ENCODE results near the gene NAXD. TPM values are rescaled to one million over a fixed set of nuclear protein-coding genes. Genes with fewer than 3 reads are reported as not detected.
"Not testable (repeated sequence)": the region's sequence is repeated elsewhere in the genome, so short reads cannot be mapped to it uniquely, and the experiment has no call there.

NAXD gene
- total RNA-seq, 1 experiment from 2014 or later: 12.0 TPM

DNA sequence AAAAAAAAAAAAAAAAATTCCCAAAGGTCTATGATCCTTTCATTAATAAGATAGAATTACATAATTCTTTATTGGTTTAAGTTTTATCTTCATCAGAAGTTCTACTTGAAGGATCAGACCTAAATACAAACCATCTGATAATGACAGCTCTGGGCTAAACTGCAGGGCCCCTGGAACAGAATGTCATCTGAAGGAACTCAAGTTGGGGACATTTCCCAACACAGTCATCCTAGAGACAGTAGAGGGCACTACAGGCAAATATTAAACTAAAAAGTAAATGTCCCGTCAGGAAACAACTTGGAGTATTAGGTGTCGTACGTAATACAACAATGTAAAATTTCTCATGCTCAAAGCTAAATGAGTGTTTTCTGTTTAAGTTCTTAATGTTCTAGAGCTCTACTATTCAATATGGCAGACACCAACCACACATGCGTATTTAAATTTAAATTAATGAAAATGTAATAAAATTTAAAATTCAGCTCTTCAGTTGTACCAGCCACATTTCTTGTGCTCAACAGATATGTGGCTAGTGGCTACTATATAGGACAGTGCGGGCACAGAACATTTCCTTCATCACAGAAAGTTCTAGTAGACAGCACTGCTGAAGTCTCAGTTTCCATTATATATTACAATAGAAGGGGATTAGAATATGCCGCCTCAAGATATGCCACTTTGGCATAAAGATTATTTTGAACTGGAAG lies 21.8 kb upstream of the NAXD start:
- peak; percentile 62 for DNase-seq (ENCODE audit: low read depth)

DNA sequence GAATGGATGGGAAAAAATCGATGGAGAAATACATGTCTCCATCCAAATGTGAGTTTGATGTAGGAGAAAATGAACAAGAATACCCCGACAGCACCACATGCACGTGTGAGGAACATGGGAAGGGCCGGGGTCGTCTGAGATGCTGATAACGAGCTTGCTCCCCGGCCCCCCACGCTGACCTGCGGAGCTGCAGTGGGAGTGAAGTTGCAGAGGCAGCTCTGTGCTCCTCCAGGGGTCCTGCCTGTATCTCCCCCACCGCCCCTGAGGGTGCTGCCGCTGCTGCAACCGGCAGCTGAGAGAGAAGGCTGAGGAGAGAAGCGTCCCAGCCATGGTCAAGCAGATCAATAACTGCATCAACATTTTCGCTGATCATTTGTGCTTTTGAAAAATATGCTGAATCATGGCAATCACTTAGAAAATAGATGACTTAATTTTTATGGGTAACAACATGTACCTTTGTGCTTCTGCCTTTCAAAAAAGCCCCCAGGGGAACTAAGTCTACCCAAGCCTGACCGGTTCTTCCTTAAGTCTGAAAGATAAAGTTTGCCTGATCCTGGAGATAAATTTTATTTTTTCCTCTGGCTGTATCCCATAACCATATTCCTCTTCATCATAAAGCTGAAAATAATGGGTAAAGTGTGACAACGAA lies 18.2 kb upstream of the NAXD start:
- no peak for DNase-seq (ENCODE audit: low read depth)

DNA sequence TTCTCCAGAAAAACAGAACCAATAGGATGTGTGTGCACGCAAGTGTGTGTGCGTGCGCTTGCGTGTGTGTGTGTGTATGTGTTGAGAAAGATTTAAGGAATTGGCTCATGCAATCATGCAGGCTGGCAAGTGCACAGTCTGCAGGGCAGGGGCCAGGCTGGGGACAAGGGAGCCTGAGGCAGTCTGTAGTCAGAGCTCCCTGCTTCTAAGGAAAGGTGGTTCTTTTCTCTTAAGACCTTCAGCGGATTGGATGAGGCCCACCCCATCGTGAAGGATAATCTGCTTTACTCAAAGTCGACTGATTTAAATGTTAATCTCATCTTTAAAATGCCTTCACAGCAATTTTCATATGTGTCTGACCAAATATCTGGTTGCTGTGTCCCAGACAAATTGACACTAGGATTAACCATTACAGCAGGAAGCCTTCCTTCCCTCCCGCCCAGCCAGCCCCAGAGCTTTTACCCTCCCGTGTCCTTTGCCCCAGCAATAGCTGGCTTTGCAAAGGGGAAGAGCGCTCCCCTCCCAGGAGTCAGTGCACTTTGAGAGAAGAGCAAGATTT lies 15.0 kb upstream of the NAXD start:
- DNase-seq (ENCODE audit: low read depth): no peak

- DNase-seq (ENCODE audit: low read depth): no peak
Measured at GRCh38 chr13:110600980-110601379, 14.4 kb upstream of the NAXD start.

GRCh38 chr13:110605132-110605531 lies 10.2 kb upstream of the NAXD start:
- DNase-seq (ENCODE audit: low read depth): no peak

GRCh38 chr13:110606281-110606680 lies 9.1 kb upstream of the NAXD start:
- DNase-seq (ENCODE audit: low read depth): not testable (repeated sequence)

DNA sequence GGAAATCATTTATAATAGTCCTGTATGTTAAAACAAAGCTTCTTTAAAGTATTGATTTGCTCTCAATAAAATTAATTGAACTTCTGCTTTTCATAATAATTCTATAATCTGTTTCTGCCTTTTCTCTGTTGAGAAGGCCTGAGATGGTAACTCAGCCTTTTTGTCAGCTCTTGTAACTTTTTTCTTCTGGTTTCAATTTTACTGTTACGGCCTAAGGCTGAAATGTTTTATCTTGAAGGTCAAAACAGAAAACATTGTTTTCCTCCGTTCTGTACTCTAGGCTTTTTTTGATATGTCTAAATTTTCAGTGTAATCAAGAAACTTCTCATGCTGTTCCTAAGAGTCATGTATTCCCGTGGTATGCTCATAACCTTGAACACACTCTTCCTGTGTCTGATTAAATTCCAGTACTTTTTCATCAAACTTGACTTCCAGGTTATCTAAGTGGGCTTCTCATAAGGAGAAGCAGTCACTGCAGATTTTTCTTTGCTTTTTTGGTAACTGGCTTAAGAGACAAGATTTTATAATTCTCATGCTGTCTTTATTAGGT lies 7.6 kb upstream of the NAXD start:
- DNase-seq (ENCODE audit: low read depth): no peak

GRCh38 chr13:110610955-110611595 lies 4.3 kb upstream of the NAXD start:
- peak; percentile 47 for DNase-seq (ENCODE audit: low read depth)

DNA sequence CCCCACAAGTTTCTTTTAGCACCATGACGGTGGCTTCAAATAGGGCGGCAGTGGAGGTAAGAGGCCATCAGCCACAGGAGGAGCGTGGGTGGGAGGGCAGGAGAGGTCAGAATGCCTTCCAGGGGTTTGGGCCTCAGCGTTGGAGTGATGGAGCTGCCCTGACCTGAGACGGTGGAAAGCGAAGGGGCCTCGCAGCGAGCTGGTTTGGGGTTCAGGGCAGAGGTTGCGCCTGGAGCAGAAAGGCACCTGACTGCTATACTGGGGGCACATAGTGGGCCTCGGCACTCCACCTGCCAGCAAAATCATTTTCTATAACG lies 382 bp upstream of the NAXD start:
- DNase-seq (ENCODE audit: low read depth): no peak

GRCh38 chr13:110616103-110617101 lies 1.1 kb downstream of the NAXD start:
- DNase-seq (ENCODE audit: low read depth): peak; percentile 45

- no peak for DNase-seq (ENCODE audit: low read depth)
Measured at GRCh38 chr13:110617321-110618072, 2.2 kb downstream of the NAXD start.

GRCh38 chr13:110618167-110618566 lies 2.8 kb downstream of the NAXD start:
- DNase-seq (ENCODE audit: low read depth): no peak

GRCh38 chr13:110618780-110619179 lies 3.4 kb downstream of the NAXD start:
- DNase-seq (ENCODE audit: low read depth): no peak

GRCh38 chr13:110620596-110620995 lies 5.3 kb downstream of the NAXD start:
- DNase-seq (ENCODE audit: low read depth): no peak

- DNase-seq (ENCODE audit: low read depth): no peak
Measured at GRCh38 chr13:110624766-110625756, 9.7 kb downstream of the NAXD start.

GRCh38 chr13:110625771-110626321 lies 10.5 kb downstream of the NAXD start:
- DNase-seq (ENCODE audit: low read depth): no peak

DNA sequence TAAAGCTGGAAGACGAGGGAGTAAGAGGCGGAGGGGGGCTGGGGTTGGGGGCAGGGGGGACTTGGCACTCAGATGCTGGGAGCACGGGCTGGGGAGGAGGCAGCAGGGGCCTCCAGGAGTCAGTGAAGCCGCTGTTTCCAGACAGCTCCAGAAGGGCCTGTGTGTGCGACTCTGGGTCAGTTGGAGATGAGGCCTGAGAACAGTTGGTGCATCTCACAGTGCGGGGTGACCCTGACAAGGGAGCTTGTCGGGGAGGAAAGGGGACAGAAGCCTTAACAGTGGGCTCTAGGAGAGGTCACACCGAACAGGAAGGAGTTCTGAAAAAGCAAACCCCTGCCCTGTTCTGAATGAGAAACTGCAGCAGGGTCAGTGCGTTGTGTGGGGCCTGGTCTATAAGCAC lies 11.2 kb downstream of the NAXD start:
- no peak for DNase-seq (ENCODE audit: low read depth)

GRCh38 chr13:110627351-110627750 lies 12.0 kb downstream of the NAXD start:
- no peak for DNase-seq (ENCODE audit: low read depth)

All from RPMI7951 (cell line).